Common myeloid progenitor, CD34-positive (primary cell): ENCODE results near the gene GSG1L.

Experiments
- CTCF ChIA-PET: fragments of 350-600 bp; sonication (Branson Sonifier 250); formaldehyde crosslinking; loops from one replicate; lab custom pipeline; 2021; ENCODE audit warnings: antibody characterized with exemption; lab: Charles Lee
- POLR2A ChIA-PET: fragments of 350-600 bp; sonication (Branson Sonifier 250); formaldehyde crosslinking; loops from one replicate; lab custom pipeline; 2021; ENCODE audit warnings: antibody characterized with exemption; lab: Charles Lee
- DNase-seq, 3 donors: peaks; one replicate each; pipeline versions ENCODE4 v3.0.0 to v3.0.0-alpha.2; 2013
- H3K27ac ChIP-seq, 2 experiments: 1 replicate in 1 of 2; 2 replicates in 1 of 2; pipeline ENCODE4 v1.7.0; 2013; ENCODE audit warnings: inconsistent platforms in 2 of 2, low read length in 2 of 2, mild to moderate bottlenecking in 2 of 2, low read depth in 1 of 2, moderate library complexity in 1 of 2; ENCODE audit not compliant: severe bottlenecking in 2 of 2, insufficient read depth in 1 of 2, poor library complexity in 1 of 2
- H3K27me3 ChIP-seq, 5 experiments: replicated peaks in 2 of 5; 1 replicate in 3 of 5; 2 replicates in 2 of 5; pipeline versions ENCODE4 v1.6.1 to v1.7.0; 2013; ENCODE audit warnings: low read length in 4 of 5, mild to moderate bottlenecking in 2 of 5, moderate library complexity in 2 of 5, inconsistent platforms in 1 of 5; ENCODE audit not compliant: insufficient read depth in 5 of 5, control insufficient read depth in 4 of 5
- H3K36me3 ChIP-seq, 4 experiments: 1 replicate in 2 of 4; 2 replicates in 2 of 4; pipeline versions ENCODE4 v1.6.1 to v1.7.0; 2013; ENCODE audit warnings: low read length in 3 of 4, control low read depth in 1 of 4, mild to moderate bottlenecking in 1 of 4; ENCODE audit not compliant: control insufficient read depth in 4 of 4, insufficient read depth in 4 of 4
- H3K4me1 ChIP-seq, 4 experiments: 1 replicate in 3 of 4; 2 replicates in 1 of 4; pipeline versions ENCODE4 v1.6.1 to v1.7.1; 2013; ENCODE audit warnings: low read length in 3 of 4, mild to moderate bottlenecking in 3 of 4, control low read depth in 1 of 4, inconsistent platforms in 1 of 4, moderate library complexity in 1 of 4; ENCODE audit not compliant: control insufficient read depth in 4 of 4, insufficient read depth in 4 of 4; ENCODE audit errors: control extremely low read depth in 1 of 4
- H3K4me3 ChIP-seq, 7 experiments: 1 replicate in 4 of 7; 2 replicates in 3 of 7; pipeline versions ENCODE4 v1.5.1 to v1.7.0; 2013; ENCODE audit warnings: mild to moderate bottlenecking in 7 of 7, low read length in 6 of 7, moderate library complexity in 6 of 7, inconsistent platforms in 2 of 7, low read depth in 2 of 7, control low read depth in 1 of 7; ENCODE audit not compliant: insufficient read depth in 4 of 7, control insufficient read depth in 1 of 7; ENCODE audit errors: extremely low read depth in 1 of 7
- H3K9me3 ChIP-seq, 5 experiments: 1 replicate in 4 of 5; 2 replicates in 1 of 5; pipeline versions ENCODE4 v1.6.1 to v1.7.1; 2013; ENCODE audit warnings: low read length in 4 of 5, mild to moderate bottlenecking in 2 of 5, inconsistent platforms in 1 of 5, low read depth in 1 of 5, moderate library complexity in 1 of 5; ENCODE audit not compliant: control insufficient read depth in 4 of 5, insufficient read depth in 2 of 5; ENCODE audit errors: control extremely low read depth in 1 of 5
- WGBS: methylation state at CpG from one replicate; pipeline ENCODE4 v1.1.5; 2013; ENCODE audit not compliant: insufficient coverage; 5-methylcytosine and 5-hydroxymethylcytosine counted together

GSG1L gene

GRCh38 chr16:28107232-28107631, 43.7 kb upstream of the GSG1L start:
- peaks cover 22 to 86% (median 60%) of the 10 kb centered on the region in 4 experiments for H3K36me3 ChIP-seq
- no peaks in the 10 kb centered on the region for H3K9me3 ChIP-seq
- no peaks in the 10 kb centered on the region for H3K27me3 ChIP-seq
- no peak for DNase-seq
- H3K4me1 ChIP-seq, result peaks cover 17 to 41% (median 33%) of the 10 kb centered on the region in 4 experiments
- H3K27ac ChIP-seq, result no peak overlapping the region
- POLR2A ChIA-PET, result interaction anchor here (1.2 kb wide), 1 partner anchor 9 kb away, joined by 3 read pairs; no protein-coding TSS in a partner anchor
- WGBS, result 98% methylated on average over 7 of the region's 8 CpGs
- CTCF ChIA-PET, result interaction anchor here (1.1 kb wide), 1 partner anchor 14 kb away, joined by 4 read pairs; no protein-coding TSS in a partner anchor
- no peak overlapping the region for H3K4me3 ChIP-seq

DNA sequence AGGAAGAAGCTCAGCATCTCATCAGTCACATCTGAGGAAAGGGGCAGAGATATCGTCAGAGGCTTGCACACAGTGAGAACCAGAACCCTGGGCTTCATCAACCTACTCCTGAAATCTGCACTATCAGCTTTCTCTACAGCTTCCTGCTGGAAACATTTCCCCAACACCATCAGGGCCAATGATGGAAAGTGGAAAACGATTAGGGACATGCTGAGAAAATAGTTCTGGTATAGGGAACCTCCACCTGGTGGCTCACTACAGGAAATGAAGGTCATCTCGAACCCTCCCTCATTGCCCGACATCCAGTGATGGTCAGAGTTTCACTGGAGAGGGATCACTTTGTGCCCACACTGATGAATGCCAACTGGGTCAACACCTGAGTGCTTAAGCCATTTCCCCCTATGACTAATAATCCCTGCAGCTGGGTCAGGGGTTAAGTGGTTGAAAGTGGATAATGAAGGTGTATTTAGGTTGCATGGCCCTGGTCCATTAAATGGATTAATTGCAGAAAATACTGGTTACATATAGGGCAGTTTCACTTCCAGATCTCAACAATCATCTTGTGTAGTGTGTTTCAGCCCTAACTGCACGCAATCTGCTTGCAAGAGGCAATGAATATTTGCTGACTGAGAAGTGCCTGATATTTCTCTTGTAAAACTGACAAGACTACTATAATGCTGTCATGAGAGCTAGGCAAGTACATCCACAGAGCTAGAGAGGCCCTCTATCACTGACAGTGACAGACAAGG, 43.1 kb upstream of the GSG1L start:
- H3K27ac ChIP-seq, result no peak overlapping the region
- H3K27me3 ChIP-seq, result no peaks in the 10 kb centered on the region
- peaks cover 26 to 86% (median 58%) of the 10 kb centered on the region in 4 experiments for H3K36me3 ChIP-seq
- POLR2A ChIA-PET, result interaction anchor here (1.2 kb wide), 1 partner anchor 8 kb away, joined by 3 read pairs; no protein-coding TSS in a partner anchor
- no peak overlapping the region for H3K4me3 ChIP-seq
- CTCF ChIA-PET, result interaction anchor here (1.1 kb wide), 1 partner anchor 13 kb away, joined by 4 read pairs; no protein-coding TSS in a partner anchor
- DNase-seq, result no peak
- H3K4me1 ChIP-seq, result peaks cover 17 to 35% (median 28%) of the 10 kb centered on the region in 4 experiments
- 95% methylated on average over 3 of the region's 5 CpGs for WGBS
- no peaks in the 10 kb centered on the region for H3K9me3 ChIP-seq

DNA sequence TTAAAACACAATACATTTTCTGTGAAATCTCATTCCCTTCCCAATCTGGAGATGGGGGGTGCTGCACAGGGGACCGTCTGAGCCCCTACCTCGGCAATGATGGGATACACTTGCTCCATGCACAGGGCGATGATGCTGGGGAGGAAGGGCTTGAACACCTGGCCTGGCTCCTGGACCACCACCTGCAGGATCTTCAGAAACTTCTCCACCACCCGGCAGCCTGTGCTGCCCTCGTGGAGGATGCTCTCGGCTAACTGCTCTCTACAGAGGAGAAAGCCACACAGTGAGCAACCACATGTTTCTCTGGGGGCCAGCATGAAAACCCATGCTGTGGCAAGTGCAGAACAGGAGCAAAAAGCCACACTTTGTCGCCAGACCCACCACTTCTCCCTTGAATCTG, 42.4 kb upstream of the GSG1L start:
- no peak for DNase-seq
- ChIA-PET CTCF (no interaction called here), POLR2A (no interaction called here)
- 100% methylated on average over 6 of the region's 7 CpGs for WGBS
- no peaks in the 10 kb centered on the region for H3K27me3 ChIP-seq
- H3K36me3 ChIP-seq, result peaks cover 29 to 89% (median 65%) of the 10 kb centered on the region in 4 experiments
- peaks cover 13 to 28% (median 23%) of the 10 kb centered on the region in 4 experiments for H3K4me1 ChIP-seq
- H3K9me3 ChIP-seq, result no peaks in the 10 kb centered on the region
- H3K27ac ChIP-seq, result no peak overlapping the region
- no peak overlapping the region for H3K4me3 ChIP-seq

GRCh38 chr16:28105297-28105696, 41.8 kb upstream of the GSG1L start:
- DNase-seq, result no peak
- POLR2A ChIA-PET, result no interaction called here
- no peaks in the 10 kb centered on the region for H3K9me3 ChIP-seq
- H3K27ac ChIP-seq, result no peak overlapping the region
- H3K4me3 ChIP-seq, result no peak overlapping the region
- no peaks in the 10 kb centered on the region for H3K27me3 ChIP-seq
- peaks cover 9 to 21% (median 17%) of the 10 kb centered on the region in 4 experiments for H3K4me1 ChIP-seq
- H3K36me3 ChIP-seq, result peaks cover 36 to 93% (median 70%) of the 10 kb centered on the region in 4 experiments
- 89% methylated on average over 1 of the region's 3 CpGs for WGBS
- CTCF ChIA-PET, result no interaction called here

- Histone ChIP-seq H3K27me3 (no peaks in the 10 kb centered on the region), H3K4me1 (peaks cover under 1 to 12% (median 11%) of the 10 kb centered on the region in 4 experiments), H3K27ac (no peak overlapping the region), H3K4me3 (no peak overlapping the region), H3K36me3 (peaks cover 38 to 91% (median 74%) of the 10 kb centered on the region in 4 experiments), H3K9me3 (no peaks in the 10 kb centered on the region)
- ChIA-PET CTCF (interaction anchor here (0.8 to 1.0 kb wide), 2 partner anchors 9 to 10 kb away, joined by 3 read pairs; no protein-coding TSS in a partner anchor), POLR2A (no interaction called here)
- WGBS, result 99% methylated on average over 12 of the region's 16 CpGs
- DNase-seq, result no peak
These were observed 40.9 kb upstream of the GSG1L start for GRCh38 chr16:28104404-28104803.

GRCh38 chr16:28103516-28104170, 40.1 kb upstream of the GSG1L start:
- Histone ChIP-seq H3K36me3 (peaks cover 40 to 97% (median 79%) of the 10 kb centered on the region in 4 experiments), H3K27ac (no peak overlapping the region), H3K27me3 (no peaks in the 10 kb centered on the region), H3K9me3 (no peaks in the 10 kb centered on the region), H3K4me3 (no peak overlapping the region), H3K4me1 (peaks cover 0 to 5% (median 3%) of the 10 kb centered on the region in 4 experiments)
- 99% methylated on average over 10 of the region's 14 CpGs for WGBS
- ChIA-PET POLR2A (no interaction called here), CTCF (interaction anchor here (0.8 to 1.0 kb wide), 2 partner anchors 8 to 9 kb away, joined by 3 read pairs; no protein-coding TSS in a partner anchor)
- no peak for DNase-seq
